Loucy (cell line): ENCODE data around the gene HSD17B14.

Experiments used
- H2AFZ ChIP-seq: fragments of 200-600 bp; sonication (generic); 2 replicates; pipeline ENCODE4 v1.6.0; 2016; ENCODE audit warnings: antibody characterized with exemption, mild to moderate bottlenecking, low read length, moderate library complexity
- H3F3A ChIP-seq: fragments of 200-600 bp; 2 replicates; pipeline ENCODE4 v1.6.0; 2016; ENCODE audit warnings: antibody characterized with exemption, low read depth, mild to moderate bottlenecking
- H3K27me3 ChIP-seq: fragments of 200-600 bp; sonication (generic); 2 replicates; pipeline ENCODE4 v1.6.1; 2014; ENCODE audit warnings: low read length, mild to moderate bottlenecking; ENCODE audit not compliant: insufficient read depth, poor library complexity, severe bottlenecking
- H3K36me3 ChIP-seq: fragments of 200-600 bp; sonication (generic); 2 replicates; pipeline ENCODE4 v1.6.1; 2016; ENCODE audit warnings: low read length; ENCODE audit not compliant: insufficient read depth
- H3K4me1 ChIP-seq: fragments of 200-600 bp; sonication (generic); 2 replicates; pipeline ENCODE4 v1.5.1; 2014; ENCODE audit warnings: low read length, mild to moderate bottlenecking; ENCODE audit not compliant: insufficient read depth, poor library complexity, severe bottlenecking
- H3K4me2 ChIP-seq: fragments of 200-600 bp; sonication (generic); 2 replicates; pipeline ENCODE4 v1.6.0; 2014; ENCODE audit warnings: antibody characterized with exemption, low read length, low read depth, mild to moderate bottlenecking; ENCODE audit not compliant: poor library complexity, severe bottlenecking
- H3K4me3 ChIP-seq: fragments of 200-600 bp; sonication (generic); 2 replicates; pipeline ENCODE4 v1.5.1; 2014; ENCODE audit warnings: low read length, mild to moderate bottlenecking, mixed read lengths; ENCODE audit not compliant: poor library complexity, severe bottlenecking
- H3K79me2 ChIP-seq: fragments of 200-600 bp; sonication (generic); 2 replicates; pipeline ENCODE4 v1.6.1; 2014; ENCODE audit warnings: low read length; ENCODE audit not compliant: insufficient read depth
- H3K9ac ChIP-seq: fragments of 200-600 bp; sonication (generic); 2 replicates; pipeline ENCODE4 v1.6.0; 2014; ENCODE audit warnings: mild to moderate bottlenecking, low read depth, low read length, moderate library complexity; ENCODE audit not compliant: poor library complexity, severe bottlenecking
- H3K9me2 ChIP-seq: fragments of 200-600 bp; sonication (generic); replicated peaks from 2 replicates; pipeline ENCODE4 v1.6.1; 2016; ENCODE audit warnings: low read depth, low read length, mixed read lengths
- H3K9me3 ChIP-seq: fragments of 200-600 bp; sonication (generic); 2 replicates; pipeline ENCODE4 v1.6.1; 2014; ENCODE audit warnings: mild to moderate bottlenecking, antibody characterized with exemption, low read length, low read depth; ENCODE audit not compliant: insufficient read depth
- H4K20me1 ChIP-seq: fragments of 200-600 bp; sonication (generic); 2 replicates; pipeline ENCODE4 v1.6.0; 2014; ENCODE audit warnings: antibody characterized with exemption, low read length, mild to moderate bottlenecking; ENCODE audit not compliant: insufficient read depth, poor library complexity, severe bottlenecking
- EZH2phosphoT487 ChIP-seq: fragments of 200-600 bp; IDR thresholded peaks from 2 replicates; pipeline ENCODE4 v1.6.1; 2018; ENCODE audit warnings: antibody characterized with exemption, mild to moderate bottlenecking, moderate library complexity, borderline replicate concordance
- TF ChIP-seq, protein P1 (sequence below): fragments of 200-600 bp; sonication (generic); conservative IDR thresholded peaks from 2 replicates; pipeline ENCODE4 v1.5.1; 2014; ENCODE audit warnings: mild to moderate bottlenecking, antibody characterized with exemption, low read length

The HSD17B14 gene

DNA sequence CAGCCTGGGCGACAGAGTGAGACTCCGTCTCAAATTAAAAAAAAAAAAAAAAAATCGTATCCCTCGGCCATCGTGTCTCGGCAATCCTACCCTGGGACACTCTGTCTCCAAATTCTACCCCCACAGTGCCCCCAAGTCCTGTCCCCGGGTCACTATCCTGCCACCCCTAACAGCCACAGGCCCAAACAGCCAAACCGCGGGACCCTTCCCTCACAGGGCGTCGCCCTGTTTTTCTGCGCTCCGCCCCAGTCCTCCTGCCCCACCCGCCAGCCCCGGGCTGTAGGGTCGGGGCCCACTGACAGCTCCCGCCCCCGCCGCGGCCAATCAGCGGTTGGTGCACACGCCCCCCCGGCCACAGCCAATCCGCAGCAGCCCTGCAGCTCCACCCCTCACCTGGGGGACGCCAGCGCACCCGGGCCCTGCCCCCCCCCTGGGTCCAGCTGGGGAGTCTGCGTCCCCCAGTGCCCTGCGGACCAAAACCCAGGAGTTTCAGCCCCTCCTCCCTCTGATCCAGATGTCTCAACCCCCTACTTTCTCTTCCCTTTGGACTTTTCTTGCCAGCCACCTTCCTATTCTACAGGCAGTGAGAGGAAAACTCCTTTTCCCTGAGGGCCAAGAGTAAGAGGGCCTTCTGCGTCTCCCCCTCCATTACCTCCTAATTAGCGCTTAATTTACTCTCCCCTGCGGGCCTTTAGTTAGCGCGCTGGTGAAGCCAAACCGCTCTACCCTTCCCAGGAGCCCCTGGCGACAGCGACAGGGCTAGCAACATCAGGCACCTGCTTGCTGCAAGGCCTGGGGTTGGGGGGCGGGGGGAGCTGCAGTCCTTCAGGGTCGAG, 24.0 kb downstream of the HSD17B14 start:
- Histone ChIP-seq H3K36me3 (no peaks in the 10 kb centered on the region), H3K4me3 (peak overlapping the region; percentile 62), H3K27me3 (no peaks in the 10 kb centered on the region), H3K4me2 (peak overlapping the region; percentile 80), H4K20me1 (no peaks in the 10 kb centered on the region), H3K9me3 (no peaks in the 10 kb centered on the region), H2AFZ (0 out of 2 replicates have a peak overlapping the region, but pooled peaks have one; percentile 27), H3K79me2 (peaks cover 15% of the 10 kb centered on the region), H3K4me1 (peaks cover 9% of the 10 kb centered on the region), H3K9ac (no peak overlapping the region), H3F3A (no peaks in the 10 kb centered on the region), H3K9me2 (no peaks in the 10 kb centered on the region)
- TF ChIP-seq, protein P1, sequence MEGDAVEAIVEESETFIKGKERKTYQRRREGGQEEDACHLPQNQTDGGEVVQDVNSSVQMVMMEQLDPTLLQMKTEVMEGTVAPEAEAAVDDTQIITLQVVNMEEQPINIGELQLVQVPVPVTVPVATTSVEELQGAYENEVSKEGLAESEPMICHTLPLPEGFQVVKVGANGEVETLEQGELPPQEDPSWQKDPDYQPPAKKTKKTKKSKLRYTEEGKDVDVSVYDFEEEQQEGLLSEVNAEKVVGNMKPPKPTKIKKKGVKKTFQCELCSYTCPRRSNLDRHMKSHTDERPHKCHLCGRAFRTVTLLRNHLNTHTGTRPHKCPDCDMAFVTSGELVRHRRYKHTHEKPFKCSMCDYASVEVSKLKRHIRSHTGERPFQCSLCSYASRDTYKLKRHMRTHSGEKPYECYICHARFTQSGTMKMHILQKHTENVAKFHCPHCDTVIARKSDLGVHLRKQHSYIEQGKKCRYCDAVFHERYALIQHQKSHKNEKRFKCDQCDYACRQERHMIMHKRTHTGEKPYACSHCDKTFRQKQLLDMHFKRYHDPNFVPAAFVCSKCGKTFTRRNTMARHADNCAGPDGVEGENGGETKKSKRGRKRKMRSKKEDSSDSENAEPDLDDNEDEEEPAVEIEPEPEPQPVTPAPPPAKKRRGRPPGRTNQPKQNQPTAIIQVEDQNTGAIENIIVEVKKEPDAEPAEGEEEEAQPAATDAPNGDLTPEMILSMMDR, result no peak
- no peak for TF ChIP-seq EZH2phosphoT487

DNA sequence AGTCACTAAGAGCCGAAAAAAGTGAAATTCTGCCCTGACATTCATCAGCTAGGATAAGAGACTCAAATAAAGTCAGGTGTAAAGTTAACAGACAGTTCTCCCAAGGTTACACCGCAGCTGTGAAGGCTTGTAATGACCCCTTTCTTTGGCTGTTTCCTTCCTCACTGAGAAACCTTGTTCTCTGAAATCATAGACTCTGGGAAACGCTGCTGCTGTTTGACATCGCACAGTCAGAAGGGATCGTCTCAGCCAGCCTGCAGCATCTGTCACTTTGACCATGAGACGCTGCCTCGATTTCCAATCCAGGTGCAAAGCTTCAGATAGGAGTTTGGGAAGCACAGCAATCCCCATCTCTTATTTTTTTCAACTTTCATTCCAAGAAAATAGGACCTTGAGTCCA, 26.1 kb downstream of the HSD17B14 start:
- H3K9me2 ChIP-seq, result no peaks in the 10 kb centered on the region
- no peaks in the 10 kb centered on the region for H3K36me3 ChIP-seq
- TF ChIP-seq, protein P1, result no peak
- no peak for TF ChIP-seq EZH2phosphoT487
- no peaks in the 10 kb centered on the region for H3K9me3 ChIP-seq
- H3K9ac ChIP-seq, result peak overlapping the region; percentile 86
- peak overlapping the region; percentile 84 for H3K4me3 ChIP-seq
- H3F3A ChIP-seq, result no peaks in the 10 kb centered on the region
- H2AFZ ChIP-seq, result peak overlapping the region; percentile 78
- H4K20me1 ChIP-seq, result no peaks in the 10 kb centered on the region
- peak overlapping the region; percentile 80 for H3K4me2 ChIP-seq
- H3K4me1 ChIP-seq, result peaks cover 9% of the 10 kb centered on the region
- H3K27me3 ChIP-seq, result no peaks in the 10 kb centered on the region
- peaks cover 15% of the 10 kb centered on the region for H3K79me2 ChIP-seq

DNA sequence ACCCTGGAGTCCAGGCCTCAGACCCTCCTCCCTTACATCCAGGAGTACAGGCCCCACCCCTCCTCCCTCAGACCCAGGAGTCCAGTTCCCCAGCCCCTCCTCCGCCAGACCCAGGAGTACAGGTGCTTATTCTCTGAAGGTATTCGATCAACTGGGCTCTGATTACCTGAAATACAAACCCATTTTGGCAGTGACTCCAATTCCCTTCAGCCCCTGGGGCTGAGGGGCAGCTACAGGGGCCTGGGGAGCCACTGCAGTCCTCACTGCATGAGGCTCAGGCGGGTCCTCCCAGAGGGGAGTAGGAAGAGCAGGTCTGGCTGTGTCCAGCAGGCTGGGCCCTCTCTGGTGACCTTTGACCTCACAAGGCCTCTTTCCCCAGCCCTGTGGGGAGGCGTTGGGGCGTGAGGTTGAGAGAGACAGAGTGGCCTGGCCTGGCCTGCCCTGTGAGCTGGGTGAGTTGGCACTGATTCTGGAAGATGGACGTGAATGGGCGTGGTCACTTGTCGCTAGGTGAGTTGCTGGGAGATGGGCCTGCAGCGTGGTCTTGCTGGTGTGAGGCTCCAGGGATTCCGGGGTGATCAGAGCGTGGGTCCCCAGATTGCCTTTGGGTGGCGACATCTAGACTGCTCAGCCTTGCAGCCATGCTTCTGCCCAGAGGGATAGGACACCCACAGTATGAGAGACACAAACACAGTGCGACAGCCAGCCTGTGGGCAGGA, 28.5 kb downstream of the HSD17B14 start:
- Histone ChIP-seq H3K9ac (no peak overlapping the region), H3K4me2 (no peak overlapping the region), H3K79me2 (peaks cover 15% of the 10 kb centered on the region), H3F3A (no peaks in the 10 kb centered on the region), H3K36me3 (no peaks in the 10 kb centered on the region), H3K9me2 (no peaks in the 10 kb centered on the region), H3K4me1 (peaks cover 9% of the 10 kb centered on the region), H3K4me3 (no peak overlapping the region), H4K20me1 (no peaks in the 10 kb centered on the region), H3K9me3 (no peaks in the 10 kb centered on the region), H3K27me3 (no peaks in the 10 kb centered on the region), H2AFZ (no peak overlapping the region)
- TF ChIP-seq EZH2phosphoT487, result no peak
- TF ChIP-seq, protein P1, result no peak; the same call in 1 of the 2 replicates
